Measurements from ENCODE around the gene IFNAR2.
"Not testable (repeated sequence)": the region's sequence is repeated elsewhere in the genome, so short reads cannot be mapped to it uniquely, and the experiment has no call there.

Gene IFNAR2

DNA sequence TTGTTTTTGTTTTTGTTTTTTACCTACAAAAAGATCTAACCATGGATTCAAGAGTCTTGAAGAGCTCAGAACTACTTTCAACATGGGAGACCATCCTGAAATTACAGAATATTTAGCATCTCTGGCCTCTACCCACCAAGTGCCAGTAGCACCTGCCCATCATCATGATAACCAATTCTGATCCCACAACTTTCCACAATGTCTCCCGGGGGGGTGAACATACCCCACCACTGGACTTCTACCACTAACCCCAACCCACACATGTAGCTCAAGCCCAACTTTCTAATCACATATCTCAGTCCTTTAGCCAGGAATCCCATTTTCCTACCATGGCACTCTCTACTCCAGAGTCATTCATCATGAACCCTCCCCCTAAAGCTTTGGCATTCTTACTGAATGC is 15.7 kb upstream of the IFNAR2 start:
- DNase-seq (ENCODE audit: low spot score) = no peak

DNA sequence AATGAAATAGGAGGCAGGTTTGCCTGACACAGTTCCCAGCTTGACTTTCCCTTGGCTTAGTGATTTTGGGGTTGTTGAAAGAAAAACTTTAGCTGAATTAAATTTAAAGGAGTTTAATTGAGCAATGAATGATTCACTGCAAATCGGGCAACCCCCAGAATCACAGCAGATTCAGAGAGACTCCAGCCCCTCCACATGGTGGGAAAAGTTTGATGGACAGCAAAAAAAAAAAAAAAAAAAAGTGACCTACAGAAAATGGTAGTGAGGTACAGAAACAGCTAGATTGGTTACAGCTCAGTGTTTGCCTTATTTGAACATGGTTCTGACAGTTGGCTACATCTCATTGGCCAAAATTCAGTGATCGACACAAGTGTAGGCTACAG is 12.6 kb upstream of the IFNAR2 start:
- no peak for DNase-seq (ENCODE audit: low spot score)

DNA sequence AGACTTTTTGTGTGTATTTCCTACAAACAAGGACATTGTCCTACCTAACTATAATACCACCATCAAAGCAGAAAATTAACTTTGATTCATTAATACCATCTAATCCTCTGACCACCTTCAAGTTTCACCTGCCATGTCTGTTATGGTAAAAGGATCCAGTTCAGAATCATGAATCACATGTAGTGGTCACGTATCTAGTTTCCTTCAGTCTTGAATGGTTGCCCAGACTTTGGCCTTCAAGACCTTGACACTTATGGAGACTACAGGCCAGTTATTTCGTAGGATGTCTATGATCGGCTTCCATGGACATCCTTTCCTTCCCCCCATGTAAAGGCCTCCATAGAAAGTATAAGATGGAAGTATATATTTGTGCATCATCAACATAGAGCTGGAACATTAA is 10.4 kb upstream of the IFNAR2 start:
- DNase-seq (ENCODE audit: low spot score) = no peak

DNA sequence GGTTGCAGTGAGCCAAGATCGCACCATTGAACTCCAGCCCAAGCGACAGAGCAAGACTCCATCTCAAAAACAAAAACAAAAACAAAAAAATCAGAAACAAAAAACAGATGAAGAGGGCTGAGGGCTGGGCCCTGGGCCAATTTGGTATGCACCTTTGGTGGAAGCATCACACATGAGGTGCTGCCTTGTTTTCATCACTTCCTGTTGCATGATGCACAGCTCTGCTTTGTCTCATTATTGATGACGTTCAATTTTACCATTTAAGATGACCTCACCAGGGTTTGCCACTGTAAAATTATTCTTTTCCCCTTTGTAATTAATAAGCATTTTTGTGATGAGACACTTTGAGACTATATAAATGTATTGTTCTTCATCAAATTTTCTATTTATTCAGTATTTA is 9.8 kb upstream of the IFNAR2 start:
- no peak for DNase-seq (ENCODE audit: low spot score)

DNA sequence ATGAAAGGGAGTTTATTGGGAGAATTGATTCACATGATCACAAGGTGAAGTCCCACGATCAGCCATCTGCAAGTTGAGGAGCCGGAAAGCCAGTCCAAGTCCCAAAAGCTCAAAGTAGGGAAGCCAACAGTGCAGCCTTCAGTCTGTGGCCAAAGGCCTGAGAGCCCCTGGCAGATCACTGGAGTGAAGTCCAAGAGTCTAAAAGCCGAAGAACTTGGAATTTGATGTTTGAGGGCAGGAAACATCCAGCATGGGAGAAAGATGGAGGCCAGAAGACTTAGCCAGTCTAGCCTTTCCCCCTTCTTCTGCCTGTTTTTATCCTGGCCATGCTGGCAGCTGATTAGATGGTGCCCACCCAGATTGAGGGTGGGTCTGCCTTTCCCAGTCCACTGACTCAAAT is 4.4 kb upstream of the IFNAR2 start:
- DNase-seq (ENCODE audit: low spot score) = not testable (repeated sequence)

DNA sequence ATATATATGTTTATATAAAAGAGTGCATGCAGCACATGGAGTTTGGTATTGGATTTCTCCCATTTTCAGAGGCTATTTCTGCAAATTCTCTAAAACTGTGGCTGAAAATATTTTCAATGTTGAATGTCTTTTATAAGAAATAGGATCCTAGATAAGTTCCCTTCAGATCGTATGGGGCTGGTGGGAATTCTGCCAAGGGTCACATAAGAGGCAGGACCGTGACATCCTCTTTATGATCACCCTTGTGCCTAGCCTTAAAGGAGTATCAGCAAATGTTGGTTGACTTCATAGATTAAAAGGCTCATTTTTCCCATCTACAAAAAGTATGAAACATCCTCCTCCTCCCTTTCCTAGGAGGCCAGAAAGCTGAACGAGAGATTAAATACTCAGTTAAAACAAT is 1.3 kb upstream of the IFNAR2 start:
- DNase-seq (ENCODE audit: low spot score) = no peak

DNA sequence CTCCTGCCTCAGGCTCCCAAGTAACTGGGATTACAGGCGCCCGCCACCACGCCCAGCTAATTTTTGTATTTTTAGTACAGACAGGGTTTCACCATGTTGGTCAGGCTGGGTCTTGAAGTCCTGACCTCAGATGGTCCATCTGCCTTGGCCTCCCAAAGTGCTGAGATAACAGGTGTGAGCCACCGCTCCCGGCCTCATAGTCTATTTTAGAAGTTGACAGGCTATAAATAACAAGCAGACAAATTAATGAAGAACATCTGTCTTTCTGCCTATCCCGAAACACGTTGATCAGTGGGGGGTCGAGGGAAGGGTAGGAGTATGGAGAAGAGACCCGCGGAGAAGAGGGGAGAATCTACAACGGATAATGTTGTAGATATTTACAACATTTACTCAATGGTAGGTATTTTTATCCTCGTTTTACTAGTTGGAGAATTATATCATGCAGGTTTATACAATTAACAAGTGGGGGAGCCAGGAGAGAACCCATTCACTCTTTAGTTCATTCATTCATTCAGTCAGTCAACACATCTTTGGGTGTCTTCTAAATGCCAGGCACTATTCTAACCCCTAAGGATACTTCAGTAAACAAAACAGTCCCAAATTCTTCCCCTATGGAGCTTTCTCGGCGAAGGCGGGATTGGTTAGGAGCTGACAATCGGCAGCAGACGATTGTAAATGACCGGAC is 497 bp upstream of the IFNAR2 start:
- DNase-seq (ENCODE audit: low spot score) = no peak

DNA sequence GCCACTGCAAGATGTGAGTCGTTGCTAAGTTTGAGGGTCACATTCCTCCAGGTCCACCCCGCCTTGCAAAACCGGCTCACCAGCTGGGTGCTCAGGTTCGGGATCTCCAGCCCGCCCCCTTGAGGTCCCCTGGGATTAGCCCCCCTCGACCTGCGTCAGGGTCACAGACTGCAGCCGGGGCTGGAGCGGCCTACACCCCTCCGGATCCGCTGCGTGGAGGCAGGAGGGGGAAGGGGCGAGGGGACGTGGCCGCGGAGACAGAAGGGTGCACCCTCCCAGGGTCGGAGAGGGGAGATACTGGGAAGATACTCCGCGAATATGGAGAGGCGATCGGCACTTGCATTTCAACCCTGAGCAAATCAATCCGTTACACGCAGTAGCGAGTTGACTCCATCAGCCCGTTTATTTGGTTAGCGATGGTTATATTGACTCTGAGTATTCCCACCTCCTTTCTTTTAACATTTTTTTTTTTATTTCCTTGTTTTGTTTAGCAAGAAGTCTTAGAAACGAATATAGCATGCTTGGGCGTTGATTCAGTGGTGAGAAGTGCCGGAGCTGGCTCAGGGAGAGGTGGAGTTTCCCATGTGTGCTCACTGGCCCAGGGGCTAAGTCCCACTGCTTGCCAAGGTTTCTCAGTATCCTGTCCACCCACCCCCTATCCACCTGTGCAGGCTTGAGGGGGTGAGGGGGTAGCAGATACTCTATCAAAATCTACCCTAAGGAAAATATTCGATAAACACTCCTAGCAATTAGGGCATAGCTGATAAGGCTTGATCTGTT is 997 bp downstream of the IFNAR2 start:
- DNase-seq (ENCODE audit: low spot score) = no peak

DNA sequence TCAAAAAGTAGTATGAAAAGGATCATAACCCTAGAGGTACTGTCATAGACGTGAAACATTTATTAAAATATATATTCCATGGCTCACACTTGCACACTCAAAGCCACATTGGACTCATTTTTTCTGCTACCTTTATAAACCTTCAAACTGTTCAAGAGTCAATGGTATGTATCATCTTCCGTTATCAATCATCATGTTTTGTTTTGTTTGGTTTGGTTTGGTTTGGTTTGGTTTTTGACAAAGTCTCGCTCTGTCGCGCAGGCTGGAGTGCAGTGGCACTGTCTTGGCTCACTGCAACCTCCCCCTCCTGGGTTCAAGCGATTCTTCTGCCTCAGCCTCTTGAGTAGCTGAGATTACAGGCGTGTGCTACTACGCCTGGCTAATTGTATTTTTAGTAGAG is 1.8 kb downstream of the IFNAR2 start:
- DNase-seq (ENCODE audit: low spot score) = no peak

DNA sequence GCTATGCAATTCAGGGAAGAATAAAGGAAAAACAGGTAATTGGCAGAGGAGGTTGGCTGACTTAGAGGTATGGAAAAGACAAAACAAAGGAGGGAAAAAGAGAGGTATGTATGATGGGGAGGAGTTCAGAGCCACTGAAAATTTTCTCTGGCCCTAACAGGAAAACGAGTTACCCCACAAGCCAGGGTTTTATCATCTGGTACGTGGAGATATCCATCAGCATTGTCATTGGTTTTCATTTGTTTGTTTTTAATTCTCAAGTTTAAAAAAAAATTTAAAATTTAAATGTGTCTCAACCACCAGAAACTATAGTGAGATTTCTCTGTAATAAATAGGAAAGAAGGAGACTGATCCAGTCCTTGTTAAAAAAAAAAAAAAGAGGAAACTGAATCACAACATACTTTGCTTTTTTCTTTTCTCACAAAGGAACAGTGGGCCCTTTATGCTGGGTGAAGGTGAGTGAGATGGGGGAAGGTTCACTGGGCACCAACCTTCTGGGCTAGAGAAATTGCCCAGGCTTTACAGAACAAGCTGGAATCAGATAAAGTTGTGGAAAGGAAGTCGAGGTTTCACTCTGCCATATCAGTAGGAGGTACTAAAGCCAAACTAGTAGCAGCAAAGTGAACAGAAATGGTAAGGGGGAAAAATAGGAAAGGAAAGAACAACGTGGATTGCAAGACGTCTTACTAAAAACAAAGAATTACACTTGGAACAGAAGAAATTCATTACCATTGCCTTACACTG is 2.7 kb downstream of the IFNAR2 start:
- no peak for DNase-seq (ENCODE audit: low spot score)

DNA sequence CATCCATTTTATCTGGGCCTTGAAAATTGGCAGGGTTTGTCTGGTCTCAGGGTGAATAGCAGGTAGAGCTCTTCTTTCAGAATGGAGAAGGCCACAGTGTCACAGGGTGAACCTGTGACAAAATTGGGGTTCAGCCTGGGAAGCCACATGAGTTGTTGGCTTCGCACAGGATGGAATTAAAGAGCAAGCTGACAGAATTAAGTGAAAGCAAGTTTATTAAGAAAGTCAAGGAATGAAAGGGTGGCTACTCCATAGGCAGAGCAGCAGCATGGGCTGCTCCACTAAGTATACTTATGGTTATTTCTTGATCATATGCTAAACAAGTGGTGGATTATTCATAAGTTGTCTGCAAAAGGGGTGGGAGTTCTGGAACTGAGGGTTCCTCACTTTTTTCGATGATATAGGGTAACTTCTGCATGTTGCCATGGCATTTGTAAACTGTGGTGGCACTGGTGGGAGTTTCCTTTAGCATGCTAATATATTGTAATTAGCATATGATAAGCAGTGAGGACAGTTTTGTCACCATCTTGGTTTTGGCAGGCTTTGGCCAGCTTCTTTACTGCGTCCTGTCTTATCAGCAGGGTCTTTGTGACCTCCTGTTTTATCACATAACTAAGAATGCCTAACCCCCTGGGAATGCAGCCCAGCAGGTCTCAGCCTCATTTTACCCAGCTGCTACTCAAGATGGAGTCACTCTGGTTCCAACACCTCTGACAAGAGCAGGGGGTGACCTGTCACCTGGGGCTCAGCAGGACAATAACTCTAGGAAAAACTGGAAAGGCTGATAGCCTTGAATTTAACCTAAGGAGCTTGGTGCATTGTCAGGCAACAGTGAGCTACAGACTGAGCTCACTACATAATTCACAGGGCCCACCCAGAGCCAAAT is 5.1 kb downstream of the IFNAR2 start:
- no peak for DNase-seq (ENCODE audit: low spot score)

DNA sequence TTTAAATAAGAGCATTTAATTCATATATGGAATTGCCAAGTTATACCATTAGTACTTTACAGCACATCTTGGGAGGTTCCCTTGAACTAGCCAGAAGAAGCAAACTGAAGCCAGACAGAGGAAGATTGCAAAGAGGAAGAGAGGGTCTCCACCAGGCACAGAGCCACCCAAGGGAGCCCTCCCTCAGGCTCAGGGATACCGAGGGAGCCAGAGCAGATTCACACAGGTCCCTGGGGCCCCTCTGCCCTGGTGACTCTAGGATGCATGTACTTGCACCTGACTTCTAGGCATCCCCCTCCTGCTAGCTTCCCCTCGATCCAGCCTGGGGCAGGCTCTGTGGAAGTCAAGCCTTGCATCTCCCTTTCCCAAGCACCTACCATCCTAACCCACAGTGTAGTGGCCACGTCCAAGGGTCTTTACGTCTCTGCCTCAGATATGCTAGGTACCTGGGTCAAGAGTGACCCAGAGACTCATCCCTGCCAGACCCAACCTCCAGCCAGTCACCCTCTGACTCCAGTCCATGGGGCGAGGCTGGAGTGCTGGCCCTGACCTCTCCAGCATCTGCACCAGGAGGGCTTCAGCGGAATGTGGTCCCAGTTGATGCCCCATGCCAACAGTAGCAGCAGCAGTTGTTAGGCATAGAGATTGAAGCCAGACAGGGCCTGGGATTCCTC is 6.4 kb downstream of the IFNAR2 start:
- no peak for DNase-seq (ENCODE audit: low spot score)

DNA sequence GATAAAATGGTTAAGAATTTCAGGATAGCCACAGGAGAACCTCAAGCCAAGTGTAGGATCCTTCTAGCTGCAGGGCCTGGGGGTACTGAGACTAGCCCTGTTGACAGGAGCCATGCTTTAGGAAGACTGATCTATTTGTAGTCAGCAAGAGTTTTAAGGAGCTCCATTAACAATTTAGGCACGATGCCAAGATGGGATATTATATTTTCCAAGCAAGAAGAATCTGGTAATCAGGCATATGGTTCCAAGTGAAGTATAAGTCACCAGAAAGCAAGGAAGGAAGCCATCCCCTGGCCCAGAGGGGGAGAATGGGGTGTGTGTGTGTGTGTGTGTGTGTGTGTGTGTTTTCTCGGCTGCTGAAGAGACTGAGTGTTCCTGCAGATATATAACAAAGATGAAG is 7.0 kb downstream of the IFNAR2 start:
- DNase-seq (ENCODE audit: low spot score) = no peak

DNA sequence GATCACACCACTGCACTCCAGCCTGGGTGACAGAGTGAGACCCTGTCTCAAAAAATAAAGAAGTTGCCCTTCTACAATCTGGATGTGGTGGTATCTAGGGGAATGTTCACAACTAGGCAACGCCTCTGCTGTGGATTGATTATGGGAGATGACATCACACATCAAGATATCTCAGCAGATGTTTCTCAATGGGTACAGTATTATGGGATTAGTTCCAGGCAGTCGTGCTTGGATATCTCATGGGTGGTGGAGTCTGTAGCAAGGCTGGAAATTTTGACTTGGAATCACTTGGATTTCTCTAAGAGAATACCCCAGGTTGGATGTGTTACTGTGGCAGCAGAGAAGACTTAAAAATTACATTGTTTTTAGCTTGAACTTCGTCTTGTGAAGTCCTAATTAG is 7.7 kb downstream of the IFNAR2 start:
- DNase-seq (ENCODE audit: low spot score) = no peak

DNA sequence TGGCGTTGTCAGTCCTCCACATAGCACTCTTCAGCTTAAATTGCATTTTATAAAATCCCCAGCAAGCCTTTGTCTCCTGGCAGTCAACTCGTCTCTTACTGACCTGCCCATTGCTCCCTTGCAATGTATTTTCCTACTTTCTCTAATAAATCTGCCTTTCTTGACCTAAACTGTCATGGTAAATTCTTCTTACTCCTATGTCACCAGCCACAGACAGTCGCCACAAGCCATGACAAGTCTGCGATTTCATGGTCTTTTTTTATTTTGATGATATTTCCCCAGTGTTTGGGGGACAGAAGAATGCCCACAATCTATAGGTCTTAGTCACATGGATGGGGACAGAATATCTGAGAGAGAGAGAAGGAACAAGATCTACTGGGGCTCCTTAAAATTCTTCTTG is 8.4 kb downstream of the IFNAR2 start:
- DNase-seq (ENCODE audit: low spot score) = no peak

DNA sequence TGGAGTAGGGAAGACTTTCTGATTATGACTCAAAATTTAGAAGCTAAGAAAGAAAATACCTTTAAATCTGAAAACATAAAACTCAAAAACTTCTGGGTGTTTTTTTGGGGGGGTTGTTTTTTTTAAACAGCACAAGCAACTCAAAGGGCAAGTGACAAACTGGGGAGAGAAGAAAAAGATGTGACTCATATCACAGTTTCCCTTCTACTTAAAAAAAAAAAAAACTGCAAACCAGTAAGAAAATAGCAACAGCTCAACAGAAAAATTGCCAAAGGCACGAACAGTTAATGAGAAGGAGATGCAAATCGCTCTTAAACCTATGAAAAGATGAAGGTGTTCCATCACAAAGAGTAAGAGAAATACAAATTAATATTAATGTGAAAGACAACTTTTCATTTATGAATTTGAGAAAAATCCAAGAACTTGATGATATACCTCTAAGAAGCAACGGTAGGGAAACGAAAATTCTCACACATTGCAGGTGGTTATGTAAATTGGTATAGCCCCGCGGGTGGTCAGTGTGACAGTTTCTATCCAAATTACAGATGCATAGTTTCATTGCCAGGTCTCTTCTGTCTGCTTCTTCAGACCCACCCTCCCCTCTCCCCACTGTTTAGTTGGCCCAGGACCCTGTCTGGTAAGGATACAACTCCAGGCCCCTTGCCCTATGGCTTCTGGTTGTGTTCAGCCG is 9.0 kb downstream of the IFNAR2 start:
- no peak for DNase-seq (ENCODE audit: low spot score)

DNA sequence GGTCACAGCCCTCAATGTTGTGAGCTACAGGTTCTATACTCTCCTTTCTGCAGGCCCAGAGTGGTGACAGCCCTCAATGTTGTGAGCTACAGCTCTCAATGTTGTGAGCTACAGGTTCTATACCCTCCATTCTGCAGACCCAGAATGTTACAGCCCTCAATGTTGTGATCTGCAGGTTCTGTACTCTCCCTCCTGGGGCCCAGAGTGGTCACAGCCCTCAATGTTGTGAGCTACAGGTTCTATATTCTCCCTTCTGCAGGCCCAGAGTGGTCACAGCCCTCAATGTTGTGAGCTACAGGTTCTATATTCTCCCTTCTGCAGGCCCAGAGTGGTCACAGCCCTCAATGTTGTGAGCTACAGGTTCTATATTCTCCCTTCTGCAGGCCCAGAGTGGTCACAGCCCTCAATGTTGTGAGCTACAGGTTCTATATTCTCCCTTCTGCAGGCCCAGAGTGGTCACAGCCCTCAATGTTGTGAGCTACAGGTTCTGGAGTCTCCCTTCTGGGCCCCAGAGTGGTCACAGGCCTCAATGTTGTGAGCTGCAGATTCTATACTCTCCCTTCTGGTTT is 9.9 kb downstream of the IFNAR2 start:
- not testable (repeated sequence) for DNase-seq (ENCODE audit: low spot score)

DNA sequence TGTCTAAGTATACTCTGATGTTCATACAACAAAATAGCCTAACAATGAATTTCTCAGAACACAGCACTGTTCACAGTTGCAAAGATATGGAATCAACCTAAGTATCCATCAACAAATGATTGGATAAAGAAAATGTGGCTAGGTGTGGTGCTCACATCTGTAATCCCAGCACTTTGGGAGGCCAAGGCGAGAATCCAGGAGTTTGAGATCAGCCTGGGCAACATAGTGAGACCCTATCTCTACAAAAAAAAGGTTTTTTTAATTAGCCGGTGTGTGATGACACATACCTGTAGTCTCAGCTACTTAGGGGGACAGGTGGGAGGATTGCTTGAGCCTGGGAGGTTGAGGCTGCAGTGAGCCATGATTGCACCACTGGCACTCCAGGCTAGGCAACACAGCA is 10.7 kb downstream of the IFNAR2 start:
- no peak for DNase-seq (ENCODE audit: low spot score)

DNA sequence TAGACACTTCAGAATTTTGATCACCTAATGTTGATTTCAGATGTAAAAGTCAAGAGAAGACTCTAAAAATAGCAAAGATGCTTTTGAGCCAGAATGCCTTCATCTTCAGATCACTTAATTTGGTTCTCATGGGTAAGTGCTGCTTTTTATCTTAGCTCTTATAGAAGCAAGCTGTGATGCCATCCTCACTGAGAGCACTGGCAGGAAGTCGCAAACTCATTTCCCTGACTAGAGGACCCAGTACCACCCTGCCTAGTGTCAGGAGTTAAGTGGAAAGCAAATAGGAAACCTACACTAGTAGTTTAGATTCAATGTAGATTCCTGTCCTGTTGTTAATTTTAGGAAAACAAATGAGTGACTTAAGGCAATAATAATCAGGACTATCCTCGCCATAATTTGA is 12.1 kb downstream of the IFNAR2 start:
- DNase-seq (ENCODE audit: low spot score) = no peak

DNA sequence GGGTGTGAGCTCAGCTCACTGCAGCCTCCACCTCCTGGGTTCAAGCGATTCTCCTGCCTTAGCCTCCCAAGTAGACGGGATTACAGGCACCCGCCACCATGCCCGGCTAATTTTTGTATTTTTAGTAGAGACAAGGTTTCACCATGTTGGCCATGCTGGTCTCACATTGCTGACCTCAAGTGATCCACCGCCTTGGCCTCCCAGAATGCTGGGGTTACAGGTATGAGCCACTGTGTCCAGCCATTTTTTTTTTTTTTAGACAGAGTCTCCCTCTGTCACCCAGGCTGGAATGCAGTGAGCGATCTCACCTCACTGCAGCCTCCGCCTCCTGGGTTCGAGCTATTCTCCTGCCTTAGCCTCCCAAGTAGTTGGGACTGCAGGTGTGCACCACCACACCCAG is 13.1 kb downstream of the IFNAR2 start:
- not testable (repeated sequence) for DNase-seq (ENCODE audit: low spot score)
